GM06990 (cell line): Measurements from ENCODE around the gene LMTK2.

Source experiments
- DNase-seq: peaks from one replicate; pipeline ENCODE4 v3.0.0-alpha.2; 2011; ENCODE audit not compliant: insufficient read length; ENCODE audit errors: extremely low read depth
- H3K27me3 ChIP-seq: replicated peaks from 2 replicates; pipeline ENCODE4 v1.6.0; 2011; ENCODE audit warnings: low read length; ENCODE audit not compliant: control insufficient read depth, insufficient read depth
- H3K36me3 ChIP-seq: 2 replicates; pipeline ENCODE4 v1.5.1; 2011; ENCODE audit warnings: low read length; ENCODE audit not compliant: control insufficient read depth, insufficient read depth
- H3K4me3 ChIP-seq: replicated peaks from 2 replicates; pipeline ENCODE4 v1.5.1; 2011; ENCODE audit warnings: low read depth, mild to moderate bottlenecking, control low read depth, low read length
- TF ChIP-seq, protein P1 (sequence below): IDR thresholded peaks from 2 replicates; pipeline ENCODE4 v1.5.1; 2011; ENCODE audit warnings: low read length, control low read depth, mild to moderate bottlenecking, inconsistent platforms; ENCODE audit not compliant: insufficient read depth, poor library complexity, severe bottlenecking

Gene LMTK2

GRCh38 chr7:98170966-98171365, 64.3 kb downstream of the LMTK2 start:
- Histone ChIP-seq H3K4me3 (no peak overlapping the region), H3K27me3 (no peaks in the 10 kb centered on the region; the same call in 1 of the 2 replicates), H3K36me3 (peaks cover 5% of the 10 kb centered on the region)
- DNase-seq, result no peak
- TF ChIP-seq, protein P1, sequence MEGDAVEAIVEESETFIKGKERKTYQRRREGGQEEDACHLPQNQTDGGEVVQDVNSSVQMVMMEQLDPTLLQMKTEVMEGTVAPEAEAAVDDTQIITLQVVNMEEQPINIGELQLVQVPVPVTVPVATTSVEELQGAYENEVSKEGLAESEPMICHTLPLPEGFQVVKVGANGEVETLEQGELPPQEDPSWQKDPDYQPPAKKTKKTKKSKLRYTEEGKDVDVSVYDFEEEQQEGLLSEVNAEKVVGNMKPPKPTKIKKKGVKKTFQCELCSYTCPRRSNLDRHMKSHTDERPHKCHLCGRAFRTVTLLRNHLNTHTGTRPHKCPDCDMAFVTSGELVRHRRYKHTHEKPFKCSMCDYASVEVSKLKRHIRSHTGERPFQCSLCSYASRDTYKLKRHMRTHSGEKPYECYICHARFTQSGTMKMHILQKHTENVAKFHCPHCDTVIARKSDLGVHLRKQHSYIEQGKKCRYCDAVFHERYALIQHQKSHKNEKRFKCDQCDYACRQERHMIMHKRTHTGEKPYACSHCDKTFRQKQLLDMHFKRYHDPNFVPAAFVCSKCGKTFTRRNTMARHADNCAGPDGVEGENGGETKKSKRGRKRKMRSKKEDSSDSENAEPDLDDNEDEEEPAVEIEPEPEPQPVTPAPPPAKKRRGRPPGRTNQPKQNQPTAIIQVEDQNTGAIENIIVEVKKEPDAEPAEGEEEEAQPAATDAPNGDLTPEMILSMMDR, result no peak

DNA sequence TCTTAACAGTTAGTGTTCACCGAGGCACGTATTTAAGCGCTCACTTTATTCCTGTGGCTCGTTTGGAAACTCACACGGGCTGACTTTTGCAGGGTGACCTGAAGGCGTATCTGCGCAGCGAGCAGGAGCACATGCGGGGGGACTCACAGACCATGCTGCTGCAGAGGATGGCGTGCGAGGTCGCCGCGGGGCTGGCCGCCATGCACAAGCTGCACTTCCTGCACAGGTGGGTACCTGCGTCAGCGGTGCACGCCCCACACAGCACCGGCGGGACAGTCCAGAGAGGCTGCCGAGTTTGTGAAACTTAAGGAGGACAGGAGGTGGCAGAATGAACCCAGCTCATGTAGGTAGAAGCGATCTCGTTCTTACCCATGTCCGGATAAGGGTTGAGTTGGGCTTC, 64.8 kb downstream of the LMTK2 start:
- Histone ChIP-seq H3K27me3 (no peaks in the 10 kb centered on the region; the same call in 1 of the 2 replicates), H3K36me3 (peaks cover 5% of the 10 kb centered on the region), H3K4me3 (no peak overlapping the region)
- TF ChIP-seq, protein P1, result no peak
- no peak for DNase-seq

DNA sequence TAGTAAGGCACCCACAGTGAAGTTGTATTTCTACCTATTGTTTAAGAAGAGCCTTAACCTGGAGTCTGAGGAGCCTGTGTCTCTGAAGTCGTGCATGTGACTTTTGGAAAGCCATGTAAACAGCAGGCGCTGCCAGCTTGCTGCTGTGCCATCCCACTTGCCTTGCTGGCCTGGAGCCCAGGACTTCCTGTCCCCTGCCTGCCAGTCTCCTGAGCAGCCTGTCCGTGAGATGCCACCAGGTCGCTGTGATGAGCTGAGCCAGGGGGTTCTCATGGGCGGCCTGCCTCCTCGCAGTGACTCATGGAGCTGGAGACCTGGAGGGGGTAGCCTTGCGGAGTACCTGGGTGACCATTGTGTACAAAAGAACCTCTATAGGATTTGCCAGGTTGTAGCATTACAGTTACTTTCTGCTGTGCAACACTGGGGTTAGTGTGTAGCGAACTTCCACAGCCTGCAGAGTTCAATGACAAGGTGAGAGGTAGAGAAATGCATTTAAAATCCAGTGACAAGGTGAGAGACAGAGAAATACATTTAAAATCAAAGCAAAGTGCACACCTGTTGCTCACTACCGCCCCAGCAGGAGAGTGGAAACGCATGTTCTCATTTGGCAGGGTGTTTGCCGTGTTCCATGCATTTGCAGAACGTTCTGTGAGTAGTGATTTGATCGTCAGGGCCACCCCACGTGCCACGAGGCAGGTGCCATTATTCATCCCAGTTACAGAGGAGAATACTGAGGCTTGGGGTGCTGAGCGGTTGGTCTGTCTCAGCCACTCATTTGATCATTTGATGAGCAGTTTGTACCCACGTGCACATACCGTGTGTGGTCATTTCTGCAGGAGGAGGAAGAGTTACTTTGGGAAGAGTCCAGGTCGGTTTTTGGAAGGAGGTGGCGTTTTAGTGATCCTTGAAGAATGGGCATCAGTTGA, 67.9 kb downstream of the LMTK2 start:
- TF ChIP-seq, protein P1, result no peak
- Histone ChIP-seq H3K4me3 (no peak overlapping the region), H3K36me3 (peaks cover 7% of the 10 kb centered on the region), H3K27me3 (no peaks in the 10 kb centered on the region; the same call in 1 of the 2 replicates)
- DNase-seq, result no peak

GRCh38 chr7:98175260-98175940, 68.7 kb downstream of the LMTK2 start:
- H3K36me3 ChIP-seq, result peaks cover 7% of the 10 kb centered on the region
- no peaks in the 10 kb centered on the region; the same call in 1 of the 2 replicates for H3K27me3 ChIP-seq
- TF ChIP-seq, protein P1, result no peak
- no peak overlapping the region for H3K4me3 ChIP-seq
- DNase-seq, result no peak

GRCh38 chr7:98177553-98177952, 70.9 kb downstream of the LMTK2 start:
- no peaks in the 10 kb centered on the region; the same call in 1 of the 2 replicates for H3K27me3 ChIP-seq
- TF ChIP-seq, protein P1, result no peak
- no peak overlapping the region for H3K4me3 ChIP-seq
- peaks cover 3% of the 10 kb centered on the region for H3K36me3 ChIP-seq
- DNase-seq, result no peak
